OCI-M2 (cell line): ENCODE data around the gene TC2N.
"Not testable (repeated sequence)": the region's sequence is repeated elsewhere in the genome, so short reads cannot be mapped to it uniquely, and the experiment has no call there.

Experiments used
- DNase-seq: peaks from one replicate; lab custom pipeline; 2025; ENCODE audit not compliant: unreplicated experiment; lab: John Stamatoyannopoulos, UW

The TC2N gene

DNA sequence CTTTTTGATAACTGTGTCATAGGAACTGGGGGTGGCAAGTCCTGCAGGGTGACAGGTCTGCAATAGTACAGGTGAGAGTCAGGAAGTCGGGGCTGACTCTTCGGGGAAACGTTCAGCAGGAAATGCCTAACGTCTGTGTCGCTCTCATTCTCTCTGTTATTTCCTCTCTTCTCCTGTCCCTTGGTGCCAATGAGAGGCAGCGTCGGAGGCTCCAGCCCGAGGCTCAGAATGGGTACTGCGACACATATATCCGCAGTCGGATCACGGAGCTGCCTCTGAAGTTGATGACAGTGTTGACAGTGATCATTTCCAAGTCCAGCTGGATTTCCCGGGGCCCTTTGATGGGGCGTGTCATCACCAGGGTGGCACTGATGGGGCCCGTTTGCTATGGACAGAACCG is 2.7 kb upstream of the TC2N start:
- DNase-seq: no peak

DNA sequence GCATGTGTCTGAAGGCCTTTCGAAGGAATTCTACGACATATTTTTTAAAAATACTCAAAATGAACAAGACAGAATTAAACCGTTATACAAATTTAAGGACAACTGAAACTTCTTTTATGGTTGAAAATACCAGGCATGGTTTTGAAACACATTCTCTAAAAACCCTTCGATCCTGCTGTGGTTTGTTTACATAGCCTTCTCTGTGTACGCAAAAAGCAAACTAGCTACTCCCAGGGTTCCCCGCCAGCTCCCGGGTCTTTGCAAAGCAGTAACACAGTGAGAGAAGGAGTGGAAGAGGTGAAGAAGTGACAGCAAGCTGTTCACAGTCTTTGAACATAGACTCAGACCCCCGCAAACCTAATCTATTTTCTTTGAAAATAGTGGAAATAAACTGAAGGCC is 2.2 kb upstream of the TC2N start:
- DNase-seq: no peak

DNA sequence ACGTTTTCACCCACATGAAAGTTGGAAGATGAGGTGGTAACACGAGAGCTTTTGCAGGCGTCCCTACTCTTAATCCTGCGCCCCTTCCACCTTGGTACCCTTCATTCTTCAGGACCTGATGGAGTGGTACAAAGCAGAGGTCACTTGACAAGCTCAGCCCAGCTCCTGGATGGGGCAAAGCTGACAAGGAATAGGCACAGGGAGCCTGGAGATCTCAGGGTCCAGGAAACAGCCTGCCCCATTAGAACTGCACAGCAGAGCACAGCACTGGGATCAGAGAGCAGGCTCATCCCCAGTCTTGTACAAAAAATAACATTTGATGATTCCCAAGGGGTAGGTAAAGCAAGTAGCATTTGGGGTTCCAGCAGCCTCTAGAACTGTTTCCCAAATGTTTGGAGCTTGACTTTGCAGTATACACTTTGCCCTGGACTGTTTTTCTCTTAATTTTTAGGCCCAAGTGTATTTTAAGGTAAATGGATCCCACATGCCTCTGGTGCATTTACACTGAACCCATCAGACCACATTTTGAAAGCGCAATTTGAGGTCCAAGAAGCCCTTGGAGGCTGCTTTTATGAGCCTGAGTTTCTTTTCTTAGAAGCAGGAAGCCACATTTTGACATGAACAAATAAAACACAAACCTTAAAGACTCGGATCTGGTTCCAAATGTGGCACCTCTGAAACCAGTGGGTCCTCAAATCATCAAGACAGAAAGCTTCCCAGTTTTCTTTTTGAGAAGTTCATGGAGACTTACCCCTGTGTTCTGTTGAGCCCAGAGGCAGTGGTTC is 633 bp downstream of the TC2N start:
- no peak for DNase-seq

DNA sequence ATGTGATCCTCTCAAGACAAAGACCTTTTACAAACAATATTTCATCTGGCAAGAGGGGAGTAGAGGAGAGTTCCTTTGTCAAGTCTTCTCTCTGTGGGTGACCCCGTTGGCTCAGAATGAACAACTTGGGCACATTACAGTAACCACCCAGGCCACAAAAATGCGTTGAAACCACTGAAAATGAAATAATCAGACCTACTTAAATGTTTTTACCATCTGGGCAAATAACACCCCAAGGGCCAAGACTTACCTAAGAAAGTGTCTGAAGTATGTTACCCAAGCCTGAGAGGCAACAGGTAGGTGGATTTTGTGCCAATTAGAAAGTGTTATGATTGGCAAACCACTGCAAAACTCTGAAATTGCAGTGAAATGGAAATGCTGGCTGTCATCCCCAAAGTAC is 1.3 kb downstream of the TC2N start:
- DNase-seq: no peak

DNA sequence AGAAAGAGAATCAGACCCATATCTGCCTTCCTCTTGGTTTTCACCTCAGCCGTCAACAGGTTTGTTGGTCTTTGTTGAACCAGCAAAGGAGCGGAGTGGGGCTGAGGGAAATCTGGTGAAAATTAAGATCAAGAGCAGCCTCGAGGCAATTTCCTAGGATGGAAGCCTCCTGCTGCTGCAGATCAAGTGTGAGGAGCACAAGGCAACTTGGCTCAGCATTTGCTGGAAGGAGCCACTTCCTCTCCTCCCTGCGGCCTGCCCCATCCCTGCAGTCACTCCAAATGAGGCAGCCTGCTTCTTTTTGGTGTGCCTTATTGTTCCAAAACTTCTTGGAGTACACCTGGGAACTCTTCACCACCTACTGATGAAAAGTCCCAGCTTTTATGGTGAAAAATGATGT is 4.9 kb downstream of the TC2N start:
- no peak for DNase-seq

DNA sequence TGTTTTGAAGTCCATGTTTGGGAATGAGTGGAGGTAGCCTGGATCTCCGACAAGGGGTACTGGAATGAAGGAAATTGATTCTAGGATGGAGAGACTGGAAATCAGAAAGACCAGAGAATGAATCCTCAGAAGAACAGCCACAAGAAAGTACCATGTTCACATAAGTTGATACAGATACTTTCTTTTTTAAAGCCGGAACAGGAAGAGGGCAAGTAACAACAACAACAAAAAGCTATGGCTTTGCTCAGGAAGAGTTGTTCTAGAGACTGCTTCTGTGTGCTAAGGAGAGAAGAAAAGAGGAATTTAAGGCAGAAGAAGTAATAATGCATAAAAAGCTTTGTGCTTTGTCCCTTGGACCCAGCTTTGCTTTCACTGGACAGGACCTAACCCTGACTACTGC is 6.2 kb downstream of the TC2N start:
- no peak for DNase-seq

DNA sequence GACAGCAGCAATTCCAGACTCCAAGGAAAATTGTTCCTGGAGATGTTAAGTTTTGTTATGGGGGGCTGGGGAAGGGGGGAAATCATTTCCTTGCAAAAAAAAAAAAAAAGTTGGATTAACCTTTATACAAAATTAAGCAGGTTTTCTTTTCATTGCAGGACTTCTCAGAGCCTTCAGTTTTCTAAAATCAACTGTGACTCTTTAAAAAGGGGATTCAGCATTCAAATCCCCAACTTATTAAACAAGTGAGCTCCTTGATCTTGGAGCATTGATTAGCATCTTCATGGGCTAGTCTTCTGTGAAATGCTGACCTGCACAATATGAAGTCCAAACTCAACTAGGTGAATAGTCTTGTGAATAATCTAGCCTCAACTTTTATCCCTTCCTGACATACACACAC is 7.1 kb downstream of the TC2N start:
- no peak for DNase-seq

DNA sequence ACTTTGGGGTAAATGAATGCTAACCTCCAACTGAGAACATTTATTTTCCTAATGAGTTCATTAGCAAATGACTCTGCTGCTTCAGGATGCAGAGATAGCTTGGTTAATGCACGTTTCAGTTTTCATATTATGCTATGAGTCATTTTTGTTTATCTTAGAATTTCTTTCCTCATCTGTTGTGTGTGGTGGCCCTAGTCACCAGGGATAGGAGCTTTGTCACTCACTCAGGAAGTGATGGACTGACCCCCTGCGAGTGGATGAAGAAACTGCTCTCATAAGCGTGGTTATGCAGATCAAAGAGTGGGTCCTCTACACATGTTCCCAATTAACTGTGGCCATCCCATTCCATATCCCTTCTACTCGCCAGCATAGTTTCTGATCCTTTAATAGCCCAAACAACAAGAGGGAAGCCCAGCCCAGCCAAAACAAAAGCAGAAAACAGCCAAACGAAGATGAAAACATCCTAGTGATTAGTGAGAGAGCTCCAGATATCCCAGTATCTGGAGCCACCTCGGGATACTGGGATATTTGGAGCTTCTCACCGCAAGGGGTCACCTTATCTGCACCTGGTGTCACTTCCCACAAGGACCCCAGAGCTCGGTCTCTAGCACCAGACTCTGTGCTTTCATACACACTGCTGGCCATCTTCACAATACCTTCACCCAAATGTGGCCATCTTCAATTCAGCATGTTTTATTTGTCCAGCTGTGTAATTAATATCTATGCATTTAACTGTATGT is 8.6 kb downstream of the TC2N start:
- DNase-seq: no peak

DNA sequence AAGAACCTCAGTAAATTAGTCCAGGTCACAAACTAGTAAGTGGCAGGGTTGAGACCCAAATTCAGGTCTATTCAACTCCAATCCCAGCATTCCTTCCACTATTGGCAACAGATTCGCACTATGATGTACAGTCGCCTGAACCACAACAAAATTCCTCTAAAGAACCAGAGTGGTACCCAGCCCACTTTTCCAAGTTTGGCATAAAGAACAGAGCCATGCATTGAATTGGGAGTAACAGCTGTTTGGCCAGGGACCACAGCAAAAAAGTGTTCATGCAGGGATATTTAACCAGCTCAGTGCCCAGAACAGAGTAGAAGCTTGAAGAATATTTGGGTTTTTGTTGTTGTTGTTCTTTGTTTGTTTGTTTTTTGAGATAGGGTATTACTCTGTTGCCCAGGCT is 9.7 kb downstream of the TC2N start:
- DNase-seq: no peak

DNA sequence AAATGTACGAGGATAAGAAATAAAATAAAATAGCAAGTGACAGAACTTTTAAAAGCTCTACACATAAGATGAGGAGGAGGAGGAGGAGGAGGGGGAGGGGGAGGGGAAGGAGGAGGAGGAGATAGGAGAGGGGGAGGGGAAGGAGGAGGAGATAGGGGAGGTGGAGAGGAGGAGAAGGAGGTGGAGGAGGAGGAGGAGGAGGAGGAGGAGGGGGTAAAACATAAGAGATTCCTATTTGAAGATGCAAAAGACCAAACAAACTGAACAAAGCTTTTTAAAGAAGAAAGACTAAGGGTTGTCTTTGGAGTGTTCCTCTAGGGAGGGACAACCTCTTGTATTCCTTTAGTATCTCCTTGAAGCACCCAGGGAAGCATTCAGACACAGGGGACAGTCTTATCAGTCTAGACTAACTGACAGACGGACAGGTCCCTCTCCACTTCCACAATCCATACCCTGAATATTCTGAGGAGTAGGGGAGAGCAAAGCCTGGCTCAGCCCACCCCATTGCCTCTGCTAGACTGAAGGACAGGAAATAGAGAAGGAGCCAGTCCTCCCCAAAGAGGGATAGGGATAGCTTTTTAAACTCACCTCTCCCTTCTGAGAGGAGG is 12.9 kb downstream of the TC2N start:
- no peak for DNase-seq

DNA sequence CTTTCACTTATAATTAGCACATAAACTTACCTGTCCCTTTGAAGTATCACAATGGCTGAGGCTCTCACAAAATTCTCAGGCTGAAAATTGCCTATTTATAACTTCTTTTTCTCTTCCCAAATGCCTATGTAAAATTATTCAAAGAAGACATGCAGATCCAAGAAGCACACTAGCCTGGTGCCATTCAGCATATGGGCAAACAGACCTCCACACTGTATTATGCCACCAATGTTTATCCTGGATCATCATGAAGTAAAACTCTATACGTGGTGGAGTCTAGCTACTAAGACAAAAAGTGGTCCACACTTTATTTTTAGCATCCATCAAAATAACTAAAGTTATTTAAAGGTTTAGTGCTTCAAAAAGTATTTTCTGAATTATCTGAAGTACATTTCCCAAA is 15.8 kb downstream of the TC2N start:
- DNase-seq: no peak

DNA sequence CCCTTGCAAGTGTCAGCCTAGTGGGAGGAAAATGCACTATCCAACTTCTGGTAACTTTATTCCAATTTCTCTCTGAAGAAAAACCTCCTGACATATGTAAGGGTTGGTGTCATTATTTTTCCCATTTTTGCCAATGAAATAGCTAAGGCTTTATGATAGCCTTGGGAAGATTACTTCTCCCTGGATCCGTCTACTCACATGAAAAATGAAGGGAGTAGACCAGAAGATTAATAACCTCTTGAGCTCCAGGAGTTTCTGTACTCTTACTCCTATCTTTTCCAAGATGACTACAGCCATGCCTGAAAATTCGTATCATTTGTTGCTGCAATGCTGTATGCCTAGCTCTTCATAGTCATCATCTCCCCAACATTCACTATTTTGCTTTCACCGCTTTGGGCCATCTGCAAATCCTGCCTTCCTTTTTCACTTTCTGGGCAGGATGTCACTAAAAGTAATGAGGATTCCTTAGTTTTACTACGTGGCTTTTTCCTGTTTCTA is 18.8 kb downstream of the TC2N start:
- DNase-seq: no peak

DNA sequence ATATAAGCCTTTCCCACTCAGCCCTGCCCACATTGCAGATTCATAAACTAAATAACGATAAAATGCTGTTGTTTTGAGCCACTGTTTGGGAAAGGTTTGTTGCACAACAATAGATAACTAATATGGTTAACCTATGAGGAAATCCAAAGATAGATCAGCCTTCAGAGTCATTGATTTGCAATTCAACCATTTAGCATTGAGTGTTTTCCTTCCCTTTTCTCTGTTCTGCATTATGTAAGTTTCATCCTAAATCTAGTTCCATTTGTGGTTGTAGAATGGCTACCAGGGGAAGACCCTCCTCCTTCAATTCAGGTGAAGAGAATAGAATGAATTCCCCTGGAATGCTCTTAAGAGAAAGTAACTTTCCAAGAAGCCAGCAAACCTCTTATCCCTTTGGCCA is 19.6 kb downstream of the TC2N start:
- DNase-seq: no peak

DNA sequence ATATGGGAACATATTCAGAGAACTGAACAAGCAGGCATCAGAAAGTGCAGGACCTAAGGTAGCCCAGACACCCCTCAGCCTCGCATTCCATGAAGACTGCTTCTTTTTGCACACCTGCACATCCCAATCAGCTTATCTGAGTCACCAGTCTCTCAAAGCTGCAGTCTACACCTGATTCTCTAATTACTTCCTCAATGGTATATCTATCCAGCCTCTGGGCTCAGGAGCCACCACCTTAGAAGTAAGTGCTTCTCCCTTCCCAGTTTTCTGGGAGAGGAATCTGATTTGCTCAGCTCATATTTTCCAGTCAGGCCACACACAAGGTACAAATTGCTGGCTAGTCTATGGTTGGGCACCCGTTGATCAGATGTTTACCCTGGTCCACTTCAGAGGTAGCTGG is 21.7 kb downstream of the TC2N start:
- no peak for DNase-seq

DNA sequence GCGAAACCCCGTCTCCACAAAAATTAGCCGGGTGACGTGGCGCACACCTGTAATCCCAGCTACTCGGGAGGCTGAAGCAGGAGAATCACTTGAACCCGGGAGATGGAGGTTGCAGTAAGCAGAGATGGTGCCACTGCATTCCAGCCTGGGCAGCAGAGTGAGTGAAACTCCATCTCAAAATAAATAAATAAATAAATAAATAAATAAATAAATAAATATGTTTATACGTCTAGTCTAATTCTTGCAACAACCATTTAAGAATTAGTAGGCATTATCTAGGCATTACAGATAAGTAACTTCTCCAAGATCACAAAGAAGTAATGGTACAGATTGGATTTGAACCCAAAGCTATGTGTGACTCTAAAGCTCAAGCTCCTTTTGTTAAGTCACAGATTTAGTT is 22.3 kb downstream of the TC2N start:
- not testable (repeated sequence) for DNase-seq

DNA sequence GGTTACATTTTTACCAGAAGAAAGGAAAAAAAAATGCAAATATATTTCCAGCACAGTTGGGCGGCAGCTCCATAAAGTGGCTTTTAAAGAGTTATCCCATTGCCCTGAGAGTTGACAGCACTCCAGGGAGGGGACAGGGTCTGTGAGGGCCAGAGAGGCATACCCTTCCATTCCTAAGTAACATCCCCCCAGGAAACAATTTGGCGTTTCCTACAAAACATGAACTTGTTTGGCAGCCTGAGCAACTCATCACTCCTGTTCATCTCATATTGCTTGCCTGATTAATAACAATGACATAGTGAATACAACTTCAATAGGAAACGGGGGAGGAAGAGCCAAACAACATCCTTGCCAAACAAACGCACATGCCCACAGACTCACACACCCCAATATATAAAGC is 23.3 kb downstream of the TC2N start:
- no peak for DNase-seq

DNA sequence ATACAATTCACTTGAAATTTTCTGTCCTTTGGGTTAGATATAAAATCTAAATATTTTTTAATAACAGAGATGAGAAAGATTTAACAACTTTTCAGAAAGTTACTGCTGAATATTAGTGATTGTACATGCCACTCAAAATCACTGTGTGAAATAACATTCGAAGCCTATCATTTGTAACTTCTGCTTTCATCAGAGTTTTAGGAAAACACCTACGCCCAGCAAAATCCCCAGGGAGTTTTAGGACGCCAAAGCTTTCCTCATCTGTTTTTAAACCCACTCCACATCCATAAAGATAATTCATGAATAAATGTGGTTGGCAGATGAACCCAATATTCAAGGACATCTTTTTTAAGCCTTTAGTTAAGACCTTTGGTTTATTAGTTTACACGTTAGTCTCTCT is 23.9 kb downstream of the TC2N start:
- DNase-seq: no peak

DNA sequence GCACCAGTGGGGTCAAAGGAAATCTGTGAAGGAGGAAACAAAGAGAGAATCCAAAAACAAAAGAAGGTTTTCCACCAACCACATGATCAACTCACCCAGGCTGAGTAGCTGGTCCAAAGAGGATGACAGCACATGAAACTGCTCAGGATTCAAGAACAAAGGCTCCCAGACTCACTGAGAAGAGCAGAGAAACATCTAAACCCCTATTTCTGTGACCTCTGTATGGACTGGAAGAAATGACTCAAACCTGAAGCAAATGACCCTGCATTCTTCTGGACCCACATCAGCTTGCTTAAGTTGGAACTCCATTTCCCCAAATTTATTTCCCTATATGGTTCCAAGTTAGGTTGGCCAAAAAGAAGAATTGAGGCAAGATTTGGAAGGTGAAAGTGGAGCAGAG is 26.3 kb downstream of the TC2N start:
- no peak for DNase-seq

DNA sequence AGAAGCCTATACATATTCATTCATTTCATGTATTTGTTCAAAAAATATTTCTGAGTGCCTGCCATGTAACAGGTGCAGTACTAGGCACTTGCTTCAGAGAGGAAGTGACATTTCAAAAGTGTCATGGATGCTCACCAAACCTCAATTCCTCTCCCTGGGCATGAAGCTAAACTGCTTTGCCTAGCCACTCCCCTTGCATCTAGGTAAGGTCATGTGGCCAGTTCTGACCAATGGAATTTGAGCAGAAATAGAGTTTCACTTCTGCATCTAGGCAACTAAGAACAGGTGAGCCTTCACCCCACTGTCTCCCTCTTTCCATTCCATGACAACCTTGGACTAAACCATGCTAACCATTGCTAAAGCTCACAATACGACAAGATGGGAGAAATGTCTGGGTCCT is 27.6 kb downstream of the TC2N start:
- no peak for DNase-seq

DNA sequence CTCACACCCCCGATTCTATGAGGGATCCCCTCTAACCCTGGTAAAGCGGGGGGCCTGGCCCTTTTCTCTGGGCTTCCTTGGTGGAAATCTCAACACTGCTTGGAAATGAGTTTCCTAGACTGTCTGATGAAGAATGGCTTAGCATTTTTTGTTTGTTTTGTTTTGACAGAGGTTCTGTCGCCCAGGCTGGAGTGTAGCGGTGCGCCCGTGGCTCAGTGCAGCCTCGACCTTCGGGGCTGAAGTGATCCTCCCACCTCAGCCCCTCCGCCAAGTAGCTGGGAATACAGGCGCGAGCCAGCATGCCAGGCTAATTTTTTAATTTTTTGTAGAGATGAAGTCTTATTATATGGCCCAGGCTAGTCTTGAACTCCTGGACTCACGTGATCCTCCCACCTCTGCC is 30.3 kb downstream of the TC2N start:
- no peak for DNase-seq

DNA sequence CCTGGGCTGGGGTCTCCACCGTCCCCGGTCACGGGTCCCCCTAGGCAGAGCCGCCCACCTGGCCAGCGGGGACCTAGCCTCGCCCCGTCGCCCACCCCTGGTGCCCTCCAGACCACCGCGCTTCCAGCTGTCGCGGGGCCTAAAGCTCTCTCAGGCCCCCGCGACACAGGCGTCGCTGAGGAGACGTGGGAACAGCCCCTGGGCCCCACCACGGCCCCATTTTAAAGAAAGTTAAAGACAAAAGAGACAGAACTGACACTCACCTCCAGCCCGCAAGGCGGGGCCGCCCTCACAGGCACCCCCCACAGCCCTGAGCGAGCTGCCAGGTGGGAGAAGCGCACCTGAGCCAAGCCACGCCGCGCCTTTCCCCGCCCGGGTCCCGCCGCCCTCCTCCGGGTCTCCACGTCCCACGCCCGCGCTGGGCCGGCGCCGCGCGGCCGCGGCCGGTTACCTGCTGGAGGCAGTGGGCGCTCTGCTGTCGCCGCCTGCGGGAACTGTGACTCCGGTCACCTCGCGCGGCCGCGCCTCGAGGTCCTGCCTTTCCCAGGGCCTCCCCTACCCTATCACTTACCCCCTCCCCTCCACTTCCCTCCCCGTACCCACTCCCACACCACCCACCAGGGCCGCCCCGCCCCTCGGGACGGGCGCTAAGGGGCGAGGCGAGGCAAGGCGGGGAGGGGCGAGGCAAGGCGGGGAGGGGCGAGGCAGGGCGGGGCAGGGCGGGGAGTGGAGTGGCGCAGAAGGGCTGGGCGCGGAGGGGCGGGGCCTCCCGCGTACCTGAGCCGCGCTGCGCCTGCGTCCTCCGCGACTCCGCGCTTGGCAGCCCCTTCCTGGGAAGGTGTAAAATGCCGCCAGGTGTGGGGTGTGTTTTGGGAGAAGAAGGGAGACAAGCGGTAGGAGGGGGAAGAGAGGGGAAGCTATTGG is 31.2 kb downstream of the TC2N start:
- DNase-seq: no peak
